GM12891 (cell line): Measurements from ENCODE around the gene HYCC1.

Experiments
- POLR2A ChIP-seq: IDR thresholded peaks from 2 replicates; pipeline ENCODE4 v1.6.1; 2011; ENCODE audit warnings: low read depth, low read length, control low read depth
- POLR2AphosphoS5 ChIP-seq: IDR thresholded peaks from 2 replicates; pipeline ENCODE4 v1.6.1; 2011; ENCODE audit warnings: low read depth, low read length, control low read depth
- POU2F2 ChIP-seq: IDR thresholded peaks from 2 replicates; pipeline ENCODE4 v1.6.1; 2011; ENCODE audit warnings: low read depth, mild to moderate bottlenecking, control low read depth, low read length, moderate library complexity
- TAF1 ChIP-seq: IDR thresholded peaks from 2 replicates; pipeline ENCODE4 v1.6.1; 2011; ENCODE audit warnings: low read depth, low read length, control low read depth

DNA sequence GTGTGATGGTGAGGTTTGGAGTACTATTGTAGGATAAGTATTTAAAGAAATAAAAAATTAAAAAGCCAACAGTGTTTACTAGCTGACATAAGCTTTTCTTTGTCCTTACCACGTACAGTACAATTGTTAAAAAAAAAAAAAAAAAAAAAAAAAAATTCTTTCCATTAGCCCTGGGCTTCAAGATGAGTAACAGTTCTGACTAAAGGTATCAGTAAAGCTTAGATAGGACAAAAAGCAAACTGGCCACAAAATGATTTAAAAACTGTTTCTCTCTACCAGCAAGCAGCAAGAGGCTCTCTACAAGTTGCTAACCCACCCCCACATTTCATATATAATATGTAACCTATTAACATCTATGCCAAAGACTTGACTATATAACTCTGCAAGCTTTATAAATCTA is 17.5 kb downstream of the HYCC1 start:
- TF ChIP-seq POLR2A (no peak), POLR2AphosphoS5 (no peak), TAF1 (no peak), POU2F2 (no peak)
